H4 (cell line): ENCODE results near the gene RIPOR1. TPM values are rescaled to one million over a fixed set of nuclear protein-coding genes. Genes with fewer than 3 reads are reported as not detected.

Source experiments
- DNase-seq: peaks from one replicate; pipeline ENCODE4 v3.0.0-alpha.2; 2015; ENCODE audit warnings: low spot score
- total RNA-seq: library from RNA; depleted of rRNA; stranded (reverse); fragments of >200 nt; shearing (Covaris generic); gene quantifications from 2 replicates; pipeline ENCODE4 v1.2.3, GENCODE V29; 2014

The RIPOR1 gene
- total RNA-seq, 1 experiment from 2014 or later: 11.0 TPM

GRCh38 chr16:67538666-67539101 is 10.1 kb downstream of the RIPOR1 start:
- DNase-seq: no peak

GRCh38 chr16:67539271-67539670 is 10.6 kb downstream of the RIPOR1 start:
- DNase-seq: no peak

GRCh38 chr16:67539691-67540635 is 11.3 kb downstream of the RIPOR1 start:
- no peak for DNase-seq

- DNase-seq: no peak
Observed at GRCh38 chr16:67540756-67541155, 12.1 kb downstream of the RIPOR1 start.

GRCh38 chr16:67541391-67542263 is 13.0 kb downstream of the RIPOR1 start:
- DNase-seq: no peak

GRCh38 chr16:67542464-67542863 is 13.8 kb downstream of the RIPOR1 start:
- no peak for DNase-seq

- no peak for DNase-seq
Observed at GRCh38 chr16:67543036-67543435, 14.4 kb downstream of the RIPOR1 start.

- no peak for DNase-seq
Observed at GRCh38 chr16:67543582-67543981, 15.0 kb downstream of the RIPOR1 start.

- no peak for DNase-seq
Observed at GRCh38 chr16:67544329-67544841, 15.8 kb downstream of the RIPOR1 start.

GRCh38 chr16:67544844-67545664 is 16.4 kb downstream of the RIPOR1 start:
- no peak for DNase-seq

- no peak for DNase-seq
Observed at GRCh38 chr16:67545665-67546024, 17.0 kb downstream of the RIPOR1 start.

GRCh38 chr16:67546091-67546501 is 17.5 kb downstream of the RIPOR1 start:
- no peak for DNase-seq

- peak; percentile 41 for DNase-seq
Observed at GRCh38 chr16:67546761-67547422, 18.3 kb downstream of the RIPOR1 start.

- DNase-seq: no peak
Observed at GRCh38 chr16:67547423-67548264, 19.0 kb downstream of the RIPOR1 start.

GRCh38 chr16:67548265-67549126 is 19.9 kb downstream of the RIPOR1 start:
- no peak for DNase-seq

- DNase-seq: no peak
Observed at GRCh38 chr16:67549240-67549639, 20.6 kb downstream of the RIPOR1 start.

GRCh38 chr16:67549936-67550335 is 21.3 kb downstream of the RIPOR1 start:
- no peak for DNase-seq

- no peak for DNase-seq
Observed at GRCh38 chr16:67551091-67551490, 22.5 kb downstream of the RIPOR1 start.

- DNase-seq: no peak
Observed at GRCh38 chr16:67551972-67552371, 23.3 kb downstream of the RIPOR1 start.
